ENCODE measurements around the gene TNFRSF19.

DNA sequence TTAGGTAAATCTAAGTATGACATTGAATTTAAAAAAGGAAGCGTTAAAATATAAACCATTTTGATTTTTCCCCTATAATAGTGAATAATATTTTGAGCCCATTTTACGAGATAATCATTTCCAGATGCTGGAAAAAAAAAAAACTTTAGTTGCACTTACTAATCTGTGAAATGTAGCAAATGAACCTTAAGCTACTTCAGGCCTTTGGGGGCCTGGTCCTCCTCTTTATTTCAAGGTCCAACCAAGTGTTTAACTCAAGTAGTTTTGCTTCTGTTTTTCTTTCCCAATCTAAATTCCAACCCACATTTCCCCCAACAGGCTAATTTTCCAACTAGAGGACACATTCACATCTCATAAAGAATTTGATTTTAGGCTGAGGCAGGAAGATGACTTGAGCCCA lies 101.2 kb downstream of the TNFRSF19 start:
- TF ChIP-seq, protein P1, sequence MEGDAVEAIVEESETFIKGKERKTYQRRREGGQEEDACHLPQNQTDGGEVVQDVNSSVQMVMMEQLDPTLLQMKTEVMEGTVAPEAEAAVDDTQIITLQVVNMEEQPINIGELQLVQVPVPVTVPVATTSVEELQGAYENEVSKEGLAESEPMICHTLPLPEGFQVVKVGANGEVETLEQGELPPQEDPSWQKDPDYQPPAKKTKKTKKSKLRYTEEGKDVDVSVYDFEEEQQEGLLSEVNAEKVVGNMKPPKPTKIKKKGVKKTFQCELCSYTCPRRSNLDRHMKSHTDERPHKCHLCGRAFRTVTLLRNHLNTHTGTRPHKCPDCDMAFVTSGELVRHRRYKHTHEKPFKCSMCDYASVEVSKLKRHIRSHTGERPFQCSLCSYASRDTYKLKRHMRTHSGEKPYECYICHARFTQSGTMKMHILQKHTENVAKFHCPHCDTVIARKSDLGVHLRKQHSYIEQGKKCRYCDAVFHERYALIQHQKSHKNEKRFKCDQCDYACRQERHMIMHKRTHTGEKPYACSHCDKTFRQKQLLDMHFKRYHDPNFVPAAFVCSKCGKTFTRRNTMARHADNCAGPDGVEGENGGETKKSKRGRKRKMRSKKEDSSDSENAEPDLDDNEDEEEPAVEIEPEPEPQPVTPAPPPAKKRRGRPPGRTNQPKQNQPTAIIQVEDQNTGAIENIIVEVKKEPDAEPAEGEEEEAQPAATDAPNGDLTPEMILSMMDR (IDR thresholded peaks at IDR 0.05), result no peak
- no peak for TF ChIP-seq POLR2A (IDR thresholded peaks at IDR 0.05)

All from heart left ventricle (tissue), 13 donors.